Inferior parietal cortex (tissue), 1 donor: ENCODE data around the gene NOTCH4.
"Not testable (repeated sequence)": the region's sequence is repeated elsewhere in the genome, so short reads cannot be mapped to it uniquely, and the experiment has no call there.

ENCODE experiments used
- DNase-seq: peaks from one replicate; pipeline ENCODE4 v3.0.0-alpha.2; 2016; ENCODE audit errors: extremely low spot score

Gene NOTCH4

DNA sequence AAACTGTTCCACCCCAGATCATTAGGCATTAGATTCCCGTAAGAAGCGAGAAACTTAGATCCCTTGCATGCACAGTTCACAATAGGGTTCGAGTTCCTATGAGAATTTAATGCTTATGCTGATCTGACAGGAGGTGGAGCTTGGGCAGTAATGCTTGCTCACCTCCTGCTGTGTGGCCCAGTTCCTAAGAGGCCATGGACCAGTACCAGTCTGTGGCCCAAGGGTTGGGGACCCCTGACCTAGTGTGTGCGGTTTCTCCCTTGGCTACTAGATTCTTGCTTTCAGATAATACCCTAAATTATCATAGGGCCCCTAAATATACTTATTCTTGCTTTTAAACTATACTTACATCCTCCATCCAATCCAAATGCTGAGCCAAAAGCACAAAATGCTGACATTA is 29.5 kb downstream of the NOTCH4 start:
- DNase-seq: no peak

- DNase-seq: not testable (repeated sequence)
Measured at GRCh38 chr6:32193096-32193495, 30.8 kb downstream of the NOTCH4 start.

GRCh38 chr6:32192608-32193039 is 31.2 kb downstream of the NOTCH4 start, which contains the start of gene GPSM3:
Gene GPSM3 (minus strand): TSS chr6:32192643. CDS start chr6:32192513, 130 bp downstream.
- DNase-seq: no peak

DNA sequence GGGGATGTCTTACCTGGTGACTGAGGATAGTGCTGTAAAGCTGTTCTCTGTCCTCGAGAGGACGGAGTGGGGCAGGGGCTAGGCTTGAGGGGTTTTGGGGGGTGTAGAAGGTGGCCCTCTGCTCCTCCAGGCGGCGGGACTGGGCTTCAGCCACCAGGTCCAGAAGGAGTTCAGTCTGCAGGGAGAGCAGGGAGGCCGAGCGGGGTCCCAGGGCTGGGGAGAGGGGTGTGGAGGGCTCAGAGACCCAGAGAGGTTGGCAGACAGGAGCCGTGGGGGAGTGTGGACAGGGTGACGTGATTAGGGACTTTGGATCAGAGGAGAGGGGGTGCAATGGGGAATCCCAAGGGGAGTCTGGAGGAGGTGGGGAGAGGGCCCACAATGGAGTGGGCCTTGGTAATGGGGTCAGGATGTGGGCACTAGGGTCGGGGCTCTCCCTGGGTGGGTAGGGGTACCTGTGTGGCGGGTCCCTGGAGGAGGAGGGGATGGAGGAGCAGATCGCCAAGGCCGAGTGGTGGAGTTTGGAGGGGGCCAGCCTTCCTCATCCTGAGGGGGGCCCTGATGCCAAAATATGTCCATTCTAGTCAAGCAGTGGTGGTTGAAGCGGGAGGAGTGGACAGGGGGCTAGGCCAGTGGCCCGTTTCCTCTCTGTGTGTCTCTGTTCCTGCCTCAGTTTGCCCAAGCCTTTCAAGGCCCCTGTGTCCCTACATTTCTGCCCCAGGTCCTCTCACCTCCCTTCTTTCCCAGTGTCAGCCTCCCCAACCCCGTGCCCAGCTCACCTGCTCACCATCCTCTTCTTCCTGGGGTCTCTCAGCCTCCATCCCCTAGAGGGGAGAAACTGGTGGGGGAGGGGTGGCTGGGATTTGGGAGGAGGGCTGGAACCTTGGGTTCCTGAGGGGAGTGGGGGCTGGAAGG is 31.9 kb downstream of the NOTCH4 start:
- DNase-seq: no peak

GRCh38 chr6:32190911-32191677 is 32.8 kb downstream of the NOTCH4 start:
- no peak for DNase-seq

GRCh38 chr6:32190054-32190851 is 33.6 kb downstream of the NOTCH4 start, which contains the start of gene PBX2:
Gene PBX2 (minus strand): TSS chr6:32190202. CDS start chr6:32189915, 287 bp downstream.
- peak; percentile 77 for DNase-seq

GRCh38 chr6:32189742-32190053 is 34.2 kb downstream of the NOTCH4 start:
- DNase-seq: no peak

DNA sequence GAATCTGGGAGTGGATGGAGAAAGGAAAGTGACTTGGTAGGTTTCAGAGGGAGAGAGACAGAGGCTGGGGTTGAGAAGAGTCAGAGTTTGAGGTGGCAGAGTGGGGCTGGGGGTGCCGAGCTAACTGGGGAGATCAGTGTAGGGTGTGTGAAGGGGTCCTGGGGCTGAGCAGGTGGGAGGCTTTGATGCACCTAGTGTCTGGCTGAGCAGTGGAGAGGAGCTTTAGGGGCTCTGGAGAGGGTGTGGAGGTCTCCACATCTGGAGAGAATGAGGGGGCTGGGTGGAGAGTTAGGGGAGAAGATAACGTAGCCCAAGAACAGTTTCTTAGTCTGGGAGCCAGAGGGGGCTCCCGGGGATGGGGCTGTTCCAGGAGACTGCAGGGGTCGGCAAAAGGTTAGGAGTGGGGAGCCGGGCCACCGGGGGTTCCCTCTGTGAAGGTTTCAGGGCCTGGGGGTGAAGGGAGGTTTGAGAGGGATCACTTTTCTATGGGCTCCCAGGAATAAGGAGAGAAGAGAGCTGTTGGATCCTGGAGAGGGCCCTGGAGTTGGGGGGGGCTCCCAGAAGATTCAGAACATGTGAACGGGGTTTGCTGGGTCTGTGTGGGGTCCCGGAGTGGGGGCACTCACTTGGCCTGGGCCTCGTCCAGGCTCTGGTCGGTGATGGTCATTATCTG is 34.7 kb downstream of the NOTCH4 start:
- DNase-seq: no peak

DNA sequence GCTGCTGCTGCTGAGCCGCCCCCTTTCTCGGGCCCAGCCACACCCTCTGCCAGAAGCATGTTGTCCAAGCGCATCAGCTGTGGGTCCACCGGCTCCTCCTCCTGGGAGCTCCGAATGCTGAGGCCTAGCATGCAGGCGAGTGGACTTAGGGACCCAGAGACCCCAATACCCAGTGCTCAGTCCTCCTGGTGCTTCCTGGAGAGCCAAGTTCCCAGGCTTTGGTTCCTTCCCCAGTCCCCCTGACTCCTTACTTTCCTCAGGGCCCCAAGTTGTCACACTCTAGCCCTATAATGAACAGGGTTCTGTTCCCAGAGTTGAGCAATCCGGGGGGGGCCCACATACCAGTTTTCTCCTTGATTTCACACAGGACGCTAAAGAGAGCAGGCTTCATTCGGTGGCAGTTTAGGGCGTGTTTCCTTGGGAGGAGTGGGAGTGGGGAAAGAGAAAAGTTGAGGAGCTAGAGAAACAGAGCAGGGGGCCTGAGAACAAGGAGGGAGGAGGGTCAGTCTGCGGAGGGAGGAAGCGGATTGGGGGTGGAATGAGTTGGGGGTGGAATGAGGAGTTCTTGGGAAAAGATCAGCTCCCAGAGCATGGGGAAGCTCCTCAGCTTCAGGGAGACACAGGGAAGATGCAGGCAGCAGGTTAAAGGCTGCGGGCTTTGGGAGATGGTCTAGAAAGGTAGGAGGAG is 35.3 kb downstream of the NOTCH4 start:
- no peak for DNase-seq

- not testable (repeated sequence) for DNase-seq
Measured at GRCh38 chr6:32187725-32188380, 36.0 kb downstream of the NOTCH4 start.

DNA sequence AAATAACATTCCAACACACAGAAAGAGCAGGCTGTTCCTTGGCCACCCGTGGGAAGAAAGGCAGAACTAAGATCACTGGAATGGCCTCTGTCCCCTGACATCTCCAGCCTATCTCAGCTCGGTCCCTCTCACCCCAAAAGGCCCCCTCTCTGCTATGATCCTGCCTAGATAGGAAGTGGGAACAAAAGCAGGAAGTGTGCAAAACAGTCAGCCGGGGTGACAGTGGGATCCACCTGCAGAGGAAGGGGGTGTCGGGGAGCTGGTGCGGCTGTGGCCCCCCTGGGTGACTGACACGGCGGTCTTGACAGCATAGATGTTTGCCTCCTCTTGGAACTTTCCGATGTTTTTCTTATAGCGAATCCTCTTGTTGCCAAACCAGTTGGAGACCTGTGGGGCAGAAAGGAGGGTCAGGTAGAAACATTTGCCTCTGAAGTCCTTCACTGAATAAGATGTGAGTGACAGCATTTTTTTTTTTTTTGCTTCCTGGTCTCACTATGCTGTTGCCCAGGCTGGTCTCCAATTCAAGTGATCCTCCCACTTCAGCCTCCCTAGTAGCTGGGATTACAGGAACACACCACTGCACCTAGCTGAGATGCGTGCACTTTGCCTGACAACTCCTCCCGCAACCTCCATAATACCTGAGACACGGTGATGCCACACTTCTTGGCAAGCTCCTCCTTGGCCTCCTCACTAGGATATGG is 36.7 kb downstream of the NOTCH4 start:
- no peak for DNase-seq

GRCh38 chr6:32186151-32186840 is 37.6 kb downstream of the NOTCH4 start:
- not testable (repeated sequence) for DNase-seq

- not testable (repeated sequence) for DNase-seq
Measured at GRCh38 chr6:32185681-32186131, 38.2 kb downstream of the NOTCH4 start.

- DNase-seq: no peak
Measured at GRCh38 chr6:32184084-32184640, 39.7 kb downstream of the NOTCH4 start, which contains the start of gene AGER. Gene AGER (minus strand): TSS chr6:32184253. CDS start chr6:32184222, 31 bp downstream.

GRCh38 chr6:32183483-32184083 is 40.3 kb downstream of the NOTCH4 start:
- DNase-seq: no peak

GRCh38 chr6:32183030-32183429 is 40.8 kb downstream of the NOTCH4 start:
- no peak for DNase-seq

DNA sequence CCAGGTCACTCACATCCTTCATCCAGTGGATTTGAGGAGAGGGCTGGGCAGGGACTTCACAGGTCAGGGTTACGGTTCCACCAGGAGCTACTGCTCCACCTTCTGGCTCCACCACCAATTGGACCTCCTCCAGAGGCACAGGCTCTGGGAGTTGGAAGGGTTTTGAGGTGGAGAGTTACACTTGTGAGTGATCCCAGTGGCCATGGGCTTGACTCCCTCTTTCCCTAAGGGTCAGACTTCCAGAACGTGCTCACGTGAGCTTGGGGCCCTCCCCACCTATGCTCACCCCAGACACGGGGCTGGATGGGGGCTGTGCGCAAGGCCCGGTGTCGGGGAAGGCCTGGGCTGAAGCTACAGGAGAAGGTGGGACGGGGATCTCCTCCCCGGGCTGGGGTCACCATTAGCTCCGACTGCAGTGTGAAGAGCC is 41.3 kb downstream of the NOTCH4 start:
- no peak for DNase-seq
